GM15510 (cell line): Measurements from ENCODE around the gene FSTL4.

Experiments used
- POLR2A ChIP-seq: IDR thresholded peaks from 3 replicates; pipeline ENCODE4 v1.6.1; 2011; ENCODE audit warnings: borderline replicate concordance; ENCODE audit not compliant: insufficient read length; ENCODE audit errors: extremely low read depth

Gene FSTL4

GRCh38 chr5:133520991-133521706 lies 91.2 kb downstream of the FSTL4 start:
- TF ChIP-seq POLR2A: no peak

- TF ChIP-seq POLR2A: no peak
These were observed 92.3 kb downstream of the FSTL4 start for GRCh38 chr5:133520062-133520461.

GRCh38 chr5:133519191-133519590 lies 93.2 kb downstream of the FSTL4 start:
- no peak for TF ChIP-seq POLR2A

- no peak for TF ChIP-seq POLR2A
These were observed 97.9 kb downstream of the FSTL4 start for GRCh38 chr5:133514456-133514855.

- TF ChIP-seq POLR2A: no peak
These were observed 99.4 kb downstream of the FSTL4 start for GRCh38 chr5:133512896-133513295.

GRCh38 chr5:133511653-133512235 lies 100.6 kb downstream of the FSTL4 start:
- TF ChIP-seq POLR2A: no peak

GRCh38 chr5:133510634-133511262 lies 101.6 kb downstream of the FSTL4 start:
- no peak for TF ChIP-seq POLR2A

GRCh38 chr5:133509742-133510079 lies 102.6 kb downstream of the FSTL4 start:
- TF ChIP-seq POLR2A: no peak

- no peak for TF ChIP-seq POLR2A
These were observed 103.2 kb downstream of the FSTL4 start for GRCh38 chr5:133508845-133509741.

GRCh38 chr5:133508331-133508730 lies 104.0 kb downstream of the FSTL4 start:
- no peak for TF ChIP-seq POLR2A

- TF ChIP-seq POLR2A: no peak
These were observed 106.2 kb downstream of the FSTL4 start for GRCh38 chr5:133506181-133506580.

- no peak for TF ChIP-seq POLR2A
These were observed 108.8 kb downstream of the FSTL4 start for GRCh38 chr5:133503511-133503910.

- no peak for TF ChIP-seq POLR2A
These were observed 112.4 kb downstream of the FSTL4 start for GRCh38 chr5:133499895-133500294.

- no peak for TF ChIP-seq POLR2A
These were observed 114.6 kb downstream of the FSTL4 start for GRCh38 chr5:133497608-133498348.
